GM18499 (cell line): ENCODE data around the gene FAM120B.
"Not testable (repeated sequence)": the region's sequence is repeated elsewhere in the genome, so short reads cannot be mapped to it uniquely, and the experiment has no call there.

Experiments
- ATAC-seq: cut with Tn5 transposase; IDR thresholded peaks from one replicate; pipeline ENCODE4 v1.9.1; 2021; ENCODE audit warnings: moderate number of reproducible peaks; ENCODE audit not compliant: insufficient read depth, unreplicated experiment

Gene FAM120B

DNA sequence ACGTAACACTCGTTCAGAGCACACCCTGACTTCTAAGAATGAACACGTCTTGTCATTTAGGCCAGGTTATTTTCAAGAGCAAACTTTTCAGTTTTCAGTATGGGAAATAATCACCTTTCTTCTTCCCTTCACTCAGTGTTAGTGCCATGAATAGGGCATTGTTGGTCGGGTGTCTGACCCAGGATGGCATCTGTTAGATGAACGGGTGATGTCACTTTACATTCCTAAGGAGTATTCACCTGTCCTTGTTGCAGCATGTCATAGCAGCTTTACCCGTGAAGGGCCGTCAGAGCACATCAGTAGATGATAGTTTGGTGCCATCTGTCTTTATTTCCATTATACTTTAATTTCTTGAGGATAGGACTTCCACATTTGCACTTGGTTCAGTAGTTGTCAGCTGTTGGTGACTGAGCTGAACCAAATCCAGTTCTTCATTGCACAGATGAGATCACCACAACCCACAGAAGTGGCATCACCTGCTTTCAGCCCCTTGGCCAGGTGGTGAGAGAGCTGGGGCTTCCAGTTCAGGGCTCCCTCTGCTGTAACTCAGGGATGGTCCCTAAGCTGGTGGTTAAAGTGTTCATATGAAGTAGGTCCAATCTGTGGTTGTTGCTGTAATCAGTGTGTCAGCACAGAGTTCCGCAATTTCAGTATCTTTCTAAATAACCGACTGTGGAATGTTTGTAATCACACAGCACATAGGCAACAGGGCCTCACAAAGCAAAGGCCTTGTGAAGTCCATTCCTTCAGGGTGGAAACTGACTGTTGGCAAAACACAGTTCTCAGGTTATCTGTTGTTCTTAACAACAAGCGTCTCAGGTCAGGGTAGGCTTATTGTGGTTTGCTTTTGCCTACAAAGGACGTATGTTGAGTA lies 68.2 kb downstream of the FAM120B start:
- ATAC-seq = no peak

DNA sequence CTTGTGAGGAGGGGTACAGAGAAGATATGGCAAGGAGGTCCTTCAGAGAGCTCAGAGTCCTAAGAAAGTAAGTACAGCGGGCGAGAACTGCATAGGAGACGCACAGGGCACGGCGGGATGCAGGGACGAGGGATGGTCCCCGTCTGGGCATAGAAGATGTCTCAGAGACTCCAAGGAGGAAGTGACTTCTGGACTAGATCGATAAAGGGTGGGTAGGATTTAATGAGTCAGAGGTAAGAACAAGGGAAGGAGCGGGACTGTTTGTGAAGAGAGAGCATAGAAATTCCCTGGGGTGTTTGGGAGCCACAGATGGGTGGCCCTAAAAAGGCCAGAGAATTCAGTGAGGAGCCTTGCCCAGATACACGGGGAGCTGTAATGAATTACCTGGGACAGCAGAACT lies 69.1 kb downstream of the FAM120B start:
- ATAC-seq = no peak

DNA sequence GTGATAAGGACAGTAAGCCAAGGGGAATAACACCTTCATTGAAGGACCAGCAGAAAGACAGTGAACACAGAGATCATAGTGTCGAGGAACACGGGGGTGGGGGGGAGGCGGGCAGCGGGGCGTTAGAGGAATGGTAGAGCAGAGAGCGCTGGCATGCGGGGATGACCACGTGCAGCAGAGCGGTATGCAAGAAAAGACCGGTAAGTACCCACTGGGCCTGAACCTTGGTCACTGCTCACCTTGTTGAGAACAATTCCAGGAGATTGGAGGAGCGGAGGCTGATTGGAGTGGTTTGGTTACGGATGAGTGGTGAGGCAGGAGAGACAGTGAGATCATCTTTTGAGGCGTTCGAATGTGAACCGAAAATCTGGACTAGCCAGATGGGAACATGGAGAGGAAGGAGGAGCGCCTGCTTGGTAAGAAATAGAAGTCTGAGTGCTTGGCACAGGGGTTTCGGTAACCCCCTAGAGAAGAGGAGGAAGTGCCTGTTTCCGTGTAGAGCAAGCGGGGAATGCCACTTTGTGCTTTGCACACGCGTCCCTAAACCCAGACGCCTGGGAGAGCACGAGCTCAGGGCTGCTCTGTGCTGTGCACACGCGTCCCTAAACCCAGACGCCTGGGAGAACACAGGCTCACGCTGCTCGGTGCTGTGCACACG lies 70.0 kb downstream of the FAM120B start:
- ATAC-seq = no peak

DNA sequence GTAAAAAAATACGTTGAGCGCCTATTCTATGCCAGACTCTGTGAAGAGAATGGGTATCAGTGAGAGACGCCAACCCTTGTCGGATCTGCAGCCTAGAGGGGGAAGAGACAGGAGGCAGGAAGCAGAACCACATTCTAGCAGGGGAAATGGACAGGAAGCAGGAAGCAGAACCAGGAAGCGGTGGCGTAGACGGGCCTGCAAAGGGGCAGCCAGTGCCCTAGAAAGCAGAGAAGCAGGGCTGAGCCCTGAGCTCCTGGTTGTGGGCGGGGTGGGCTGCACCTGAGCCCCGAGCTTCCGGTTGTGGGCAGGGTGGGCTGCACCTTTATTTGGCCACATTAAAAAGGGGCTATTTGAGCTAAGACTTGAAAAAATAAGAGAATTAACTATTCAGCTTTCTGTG lies 71.9 kb downstream of the FAM120B start:
- ATAC-seq = no peak

DNA sequence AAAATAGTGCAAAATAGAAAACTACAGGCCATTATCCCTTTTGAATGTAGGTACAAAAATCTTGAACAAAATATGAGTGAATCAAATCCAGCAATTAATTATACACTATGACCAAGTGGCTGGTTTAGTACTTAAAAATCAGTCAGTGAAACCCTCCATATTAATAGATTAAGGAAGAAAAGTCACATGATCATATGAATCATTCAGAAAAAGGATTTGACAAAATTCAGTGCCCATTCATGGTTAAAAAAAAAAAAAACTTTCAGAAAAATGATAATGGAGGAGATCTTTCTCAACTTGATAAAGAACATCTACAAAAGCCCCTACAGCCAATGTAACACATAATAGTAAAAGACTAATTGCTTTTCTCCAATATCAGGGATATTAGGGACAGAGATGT lies 75.0 kb downstream of the FAM120B start:
- ATAC-seq = no peak

DNA sequence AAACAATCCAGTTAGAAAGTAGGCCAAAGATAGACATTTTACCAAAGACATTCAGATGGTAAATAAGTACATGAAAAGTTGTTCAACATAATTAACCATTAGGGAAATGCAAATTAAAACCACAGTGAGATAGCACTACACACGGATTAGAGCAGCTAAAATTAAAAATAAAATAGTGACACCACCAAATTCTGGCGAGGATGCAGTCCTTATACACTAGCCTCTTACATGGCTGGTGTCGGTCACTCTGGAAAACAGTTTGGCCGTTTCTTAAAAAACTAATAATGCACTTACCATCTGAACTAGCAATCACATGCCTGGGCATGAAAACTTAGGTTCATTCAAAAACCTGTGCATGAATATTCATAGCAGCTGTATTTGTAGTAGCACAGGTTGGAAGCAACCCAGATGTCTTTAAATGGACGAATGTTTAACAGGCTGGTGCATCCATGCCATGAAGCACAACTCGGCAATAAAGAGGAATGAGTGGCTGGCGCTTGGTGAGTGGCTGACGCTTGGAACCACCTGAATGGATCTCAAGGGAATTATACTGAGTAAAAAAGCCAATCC lies 77.0 kb downstream of the FAM120B start:
- ATAC-seq = no peak

DNA sequence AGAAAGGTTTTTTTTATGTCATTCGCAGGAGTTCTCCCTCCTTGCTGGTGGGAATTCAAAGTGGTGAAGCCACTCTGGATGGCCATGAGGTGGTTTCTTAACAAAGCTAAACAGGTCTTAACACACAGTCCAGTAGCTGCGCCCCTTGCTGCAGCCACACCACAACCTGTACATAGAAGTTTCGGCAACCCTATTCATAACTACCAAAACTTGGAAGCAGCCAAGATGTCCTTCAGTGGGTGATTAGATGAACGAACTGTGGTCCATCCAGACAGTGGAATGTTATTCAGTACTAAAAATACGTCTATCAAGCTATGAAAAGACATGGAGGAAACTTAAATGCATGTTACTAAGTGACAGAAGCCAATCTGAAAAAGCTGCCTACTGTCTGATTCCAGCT lies 78.9 kb downstream of the FAM120B start:
- no peak for ATAC-seq

DNA sequence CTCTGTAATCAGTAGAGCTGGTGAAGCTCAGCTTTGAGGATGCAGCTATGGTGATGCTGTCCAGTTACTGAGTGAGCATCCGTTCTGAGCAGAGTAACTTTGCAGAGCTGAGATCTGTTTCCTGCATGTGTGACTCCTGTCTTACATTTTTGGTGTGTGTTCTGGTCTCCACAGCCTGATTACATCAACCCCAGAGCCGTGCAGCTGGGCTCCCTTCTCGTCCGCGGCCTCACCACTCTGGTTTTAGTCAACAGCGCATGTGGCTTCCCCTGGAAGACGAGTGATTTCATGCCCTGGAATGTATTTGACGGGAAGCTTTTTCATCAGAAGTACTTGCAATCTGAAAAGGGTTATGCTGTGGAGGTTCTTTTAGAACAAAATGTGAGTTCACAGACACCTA lies 81.6 kb downstream of the FAM120B start:
- no peak for ATAC-seq

DNA sequence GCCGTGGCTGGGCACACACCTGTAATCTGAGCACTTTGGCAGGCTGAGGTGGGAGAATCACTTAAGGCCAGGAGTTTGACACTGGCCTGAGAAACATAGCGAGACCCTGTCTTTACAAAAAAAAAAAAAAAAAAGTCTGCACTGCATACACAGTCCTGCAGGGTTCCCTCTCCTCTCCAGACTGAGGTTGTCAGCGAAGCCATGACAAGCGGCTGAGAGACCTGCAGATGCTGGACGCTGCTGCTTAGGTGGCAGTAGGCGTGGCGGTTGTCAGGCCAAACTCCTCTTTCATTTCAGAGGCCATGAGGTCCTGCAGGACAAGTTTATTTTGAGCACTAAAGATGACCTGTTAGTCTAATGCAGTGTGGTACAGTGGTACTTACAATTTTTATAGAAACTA lies 86.5 kb downstream of the FAM120B start:
- ATAC-seq = no peak

DNA sequence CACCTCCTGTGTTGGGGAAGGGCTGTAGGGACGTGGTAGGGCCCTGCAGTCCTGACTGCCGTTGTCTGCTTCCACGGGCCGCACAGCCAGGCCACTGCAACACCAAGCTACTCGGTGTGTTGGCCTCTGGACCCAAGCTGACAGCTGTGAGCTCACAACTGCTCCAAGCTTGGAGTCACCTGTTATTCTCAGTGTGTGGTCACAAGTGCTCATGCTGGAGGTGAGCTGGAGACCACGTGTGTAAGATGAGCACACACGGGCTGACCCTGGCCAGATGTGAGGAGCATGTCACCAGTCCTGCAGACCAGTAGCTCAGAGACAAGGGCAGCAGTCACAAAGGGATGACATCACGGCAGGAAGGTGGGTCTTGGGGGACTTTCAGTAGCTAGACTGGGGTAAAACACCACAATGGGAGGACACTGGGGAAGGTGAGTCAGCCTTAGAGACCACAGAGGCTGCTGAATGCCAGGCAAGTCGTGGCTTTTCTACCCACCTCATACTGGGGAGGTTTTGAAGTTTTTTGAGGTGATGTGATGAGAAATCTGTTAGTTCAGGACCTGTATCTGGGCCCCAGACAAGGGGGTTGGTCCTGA lies 87.3 kb downstream of the FAM120B start:
- no peak for ATAC-seq

DNA sequence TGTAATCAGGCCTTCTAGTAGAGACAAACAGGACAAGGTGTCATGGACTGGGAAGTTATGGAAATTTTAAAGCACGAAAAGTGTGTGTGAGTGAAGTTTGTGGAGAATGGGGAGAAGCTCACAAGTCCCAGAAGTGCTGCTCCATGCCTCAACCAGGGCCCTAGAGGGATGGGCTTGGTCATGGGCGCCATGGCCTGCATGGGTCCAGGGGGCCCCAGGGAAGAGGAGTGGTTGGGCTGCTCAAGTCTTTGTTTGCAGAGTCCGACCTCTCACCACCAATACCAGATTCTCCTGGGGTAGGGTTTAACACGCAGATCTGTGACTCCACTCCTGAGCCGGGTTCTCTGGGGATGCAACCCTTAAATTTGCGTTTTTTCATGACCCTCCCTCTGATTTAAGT lies 88.4 kb downstream of the FAM120B start:
- no peak for ATAC-seq

DNA sequence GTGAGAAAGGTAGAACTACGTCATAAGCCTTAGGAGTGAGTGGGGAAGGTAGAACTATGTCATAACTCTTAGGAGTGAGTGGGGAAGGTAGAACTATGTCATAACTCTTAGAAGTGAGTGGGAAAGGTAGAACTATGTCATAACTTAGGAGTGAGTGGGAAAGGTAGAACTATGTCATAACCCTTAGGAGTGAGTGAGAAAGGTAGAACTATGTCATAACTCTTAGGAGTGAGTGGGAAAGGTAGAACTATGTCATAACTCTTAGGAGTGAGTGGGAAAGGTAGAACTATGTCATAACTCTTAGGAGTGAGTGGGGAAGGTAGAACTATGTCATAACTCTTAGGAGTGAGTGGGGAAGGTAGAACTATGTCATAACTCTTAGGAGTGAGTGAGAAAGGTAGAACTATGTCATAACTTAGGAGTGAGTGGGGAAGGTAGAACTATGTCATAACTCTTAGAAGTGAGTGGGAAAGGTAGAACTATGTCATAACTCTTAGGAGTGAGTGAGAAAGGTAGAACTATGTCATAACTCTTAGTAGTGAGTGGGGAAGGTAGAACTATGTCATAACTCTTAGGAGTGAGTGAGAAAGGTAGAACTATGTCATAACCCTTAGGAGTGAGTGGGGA lies 92.3 kb downstream of the FAM120B start:
- ATAC-seq = not testable (repeated sequence)

DNA sequence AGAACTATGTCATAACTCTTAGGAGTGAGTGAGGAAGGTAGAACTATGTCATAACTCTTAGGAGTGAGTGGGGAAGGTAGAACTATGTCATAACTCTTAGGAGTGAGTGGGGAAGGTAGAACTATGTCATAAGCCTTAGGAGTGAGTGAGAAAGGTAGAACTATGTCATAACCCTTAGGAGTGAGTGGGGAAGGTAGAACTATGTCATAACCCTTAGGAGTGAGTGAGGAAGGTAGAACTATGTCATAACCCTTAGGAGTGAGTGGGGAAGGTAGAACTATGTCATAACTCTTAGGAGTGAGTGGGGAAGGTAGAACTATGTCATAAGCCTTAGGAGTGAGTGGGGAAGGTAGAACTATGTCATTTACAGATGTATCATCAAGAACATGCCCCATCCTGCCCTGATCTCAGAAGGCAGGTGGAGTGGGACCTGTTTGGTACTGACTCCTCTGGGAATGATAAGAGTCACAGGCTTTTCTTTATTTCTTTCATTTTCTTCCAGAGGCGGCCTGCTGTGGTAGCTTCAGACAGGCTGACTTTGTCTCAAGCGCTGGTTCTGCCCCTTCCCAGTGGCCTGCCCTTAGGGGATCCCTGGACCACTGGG lies 93.5 kb downstream of the FAM120B start:
- not testable (repeated sequence) for ATAC-seq

DNA sequence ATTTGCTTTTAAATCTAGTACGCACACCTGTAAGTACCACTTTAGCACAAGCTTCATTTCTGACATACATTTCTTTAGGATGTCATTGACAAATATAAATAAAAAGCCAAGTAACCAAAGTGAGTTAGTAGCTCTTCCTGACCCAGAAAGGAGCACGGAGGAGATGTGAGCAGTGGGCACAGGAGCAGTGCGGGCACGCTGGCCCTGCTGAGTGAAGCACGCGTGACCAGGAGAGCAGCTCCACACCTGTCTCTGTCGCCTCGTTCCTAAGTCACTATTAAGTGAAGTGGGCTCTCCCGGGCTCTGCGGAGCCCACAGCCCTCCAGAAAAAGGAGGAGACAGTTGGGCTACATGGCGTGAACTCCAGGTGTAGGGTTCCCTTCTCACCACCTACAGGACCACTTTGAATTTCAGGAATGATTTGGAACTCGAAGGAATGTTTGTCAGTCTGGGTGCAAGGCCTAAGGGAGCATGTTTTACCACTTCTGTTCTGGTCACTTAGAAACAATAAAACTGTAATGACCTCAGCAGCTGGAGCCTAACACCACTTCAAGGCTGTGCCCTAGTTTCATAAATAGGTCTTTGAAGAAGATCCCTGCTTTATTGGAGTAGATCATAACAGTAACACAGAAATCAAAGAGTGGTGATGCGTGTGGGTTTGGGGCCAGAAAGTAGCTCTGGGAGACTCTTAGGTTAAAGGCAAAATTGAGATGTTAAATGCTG lies 95.9 kb downstream of the FAM120B start:
- ATAC-seq = no peak

DNA sequence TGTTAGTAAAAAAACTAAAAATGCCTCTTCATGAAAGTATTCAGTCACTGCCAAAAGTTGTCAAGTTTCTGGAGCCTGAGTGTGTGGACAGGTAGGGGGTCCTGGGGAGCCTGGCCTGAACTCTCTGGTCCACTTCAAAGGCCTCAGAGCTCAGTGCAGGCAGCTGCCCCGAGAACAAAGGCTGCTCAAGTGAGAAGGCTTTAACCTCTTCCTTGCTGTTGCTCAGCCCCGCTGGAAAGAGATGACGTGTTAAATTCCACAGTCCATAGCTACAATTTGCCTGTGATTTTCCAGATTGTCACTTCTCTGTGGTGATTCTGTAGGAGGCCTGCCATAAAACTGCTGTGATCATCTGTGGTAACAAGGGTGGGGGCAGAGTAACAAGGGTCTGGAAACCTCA lies 96.9 kb downstream of the FAM120B start:
- no peak for ATAC-seq

DNA sequence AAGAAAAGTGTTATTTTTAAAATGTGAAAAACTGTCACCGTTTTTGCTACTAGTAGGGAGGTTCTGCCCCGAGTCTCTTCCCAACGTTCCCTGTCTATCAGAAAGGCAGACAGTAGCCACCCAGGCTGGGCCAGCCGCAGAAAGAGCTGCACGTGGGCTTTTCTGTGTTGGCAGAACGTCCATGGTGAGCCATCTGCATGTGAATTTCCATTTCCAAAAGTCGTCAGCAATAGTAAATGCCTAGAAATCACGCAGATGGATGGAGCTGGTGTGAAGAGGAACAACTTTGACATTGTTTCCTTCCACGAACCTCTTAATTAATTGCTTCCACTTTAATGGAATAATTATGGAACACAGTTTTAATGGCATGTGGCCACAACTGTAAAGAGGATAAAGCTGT lies 97.5 kb downstream of the FAM120B start:
- no peak for ATAC-seq

DNA sequence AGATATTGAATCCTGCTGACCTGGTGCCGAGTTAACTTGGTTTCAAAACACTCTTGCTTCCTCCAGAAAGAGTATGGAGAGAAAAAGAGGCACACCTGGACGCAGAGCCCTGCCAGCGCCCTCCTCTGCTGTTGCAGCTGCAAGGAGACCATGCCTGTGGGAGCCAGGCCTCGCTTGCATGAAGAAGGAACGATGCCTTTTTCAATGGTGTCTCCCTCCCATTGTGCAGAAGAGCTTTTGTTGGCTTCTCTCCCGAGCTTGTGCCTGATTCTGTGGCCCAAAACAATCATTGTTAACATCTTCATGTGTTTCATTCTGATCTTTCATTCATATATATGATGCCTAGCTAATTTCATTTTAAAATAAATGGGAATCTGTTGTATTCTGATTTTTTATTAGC lies 98.1 kb downstream of the FAM120B start:
- ATAC-seq = no peak

DNA sequence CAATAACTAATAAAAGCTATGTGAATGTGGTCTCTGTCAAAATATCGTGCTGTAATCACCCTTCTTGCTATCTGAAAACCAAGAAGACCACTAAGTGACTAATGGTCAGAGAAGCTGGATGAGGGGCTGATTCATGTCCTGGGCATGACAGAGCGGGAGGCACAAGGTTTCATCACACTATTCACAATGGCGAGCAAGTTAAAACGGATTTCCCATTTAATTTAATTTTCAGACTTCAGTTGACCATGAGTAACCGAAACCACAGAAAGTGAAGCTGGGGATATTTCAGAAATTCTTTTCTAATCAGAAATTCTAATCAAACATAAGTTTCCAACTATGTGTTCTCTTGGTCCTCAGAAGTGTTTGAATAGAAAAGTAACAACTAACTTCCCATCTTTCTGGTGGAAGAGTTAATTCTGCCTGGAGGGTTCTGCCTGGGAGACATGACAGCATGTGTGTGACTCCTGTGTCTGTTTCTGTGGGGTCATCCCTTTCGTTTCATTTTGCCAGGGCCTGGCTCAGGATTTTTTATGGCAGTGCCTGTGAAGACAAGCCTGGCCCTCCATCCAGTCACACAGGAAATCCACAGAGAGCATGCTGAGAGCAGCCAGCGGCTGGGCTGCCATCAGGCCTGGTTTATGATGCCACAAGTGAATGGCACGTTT lies 98.9 kb downstream of the FAM120B start:
- ATAC-seq = no peak

DNA sequence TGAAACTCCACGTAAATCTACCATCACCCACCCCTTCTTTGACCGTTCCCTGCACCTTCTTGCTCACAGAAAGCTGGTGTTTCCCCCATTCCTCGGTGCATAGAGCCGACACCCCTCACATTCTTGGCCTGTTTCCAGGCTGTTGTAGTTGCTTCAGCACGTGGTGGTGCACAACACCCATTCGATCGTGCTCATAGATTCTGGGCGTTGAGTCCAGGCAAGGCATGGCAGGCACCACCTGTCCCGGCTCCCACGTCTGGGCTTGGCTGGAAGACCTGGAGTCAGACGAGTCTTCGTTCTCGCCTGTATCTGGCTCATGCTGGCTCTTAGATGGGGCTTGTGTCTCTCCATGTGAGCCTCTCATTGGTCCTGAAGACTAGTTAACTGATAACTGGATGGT lies 100.6 kb downstream of the FAM120B start:
- ATAC-seq = no peak
